Loucy (cell line): ENCODE measurements around the gene FXYD2.

Experiments used
- EZH2phosphoT487 ChIP-seq: fragments of 200-600 bp; IDR thresholded peaks from 2 replicates; pipeline ENCODE4 v1.6.1; 2018; ENCODE audit warnings: antibody characterized with exemption, mild to moderate bottlenecking, moderate library complexity, borderline replicate concordance
- TF ChIP-seq, protein P1 (sequence below): fragments of 200-600 bp; sonication (generic); conservative IDR thresholded peaks from 2 replicates; pipeline ENCODE4 v1.5.1; 2014; ENCODE audit warnings: mild to moderate bottlenecking, antibody characterized with exemption, low read length

DNA sequence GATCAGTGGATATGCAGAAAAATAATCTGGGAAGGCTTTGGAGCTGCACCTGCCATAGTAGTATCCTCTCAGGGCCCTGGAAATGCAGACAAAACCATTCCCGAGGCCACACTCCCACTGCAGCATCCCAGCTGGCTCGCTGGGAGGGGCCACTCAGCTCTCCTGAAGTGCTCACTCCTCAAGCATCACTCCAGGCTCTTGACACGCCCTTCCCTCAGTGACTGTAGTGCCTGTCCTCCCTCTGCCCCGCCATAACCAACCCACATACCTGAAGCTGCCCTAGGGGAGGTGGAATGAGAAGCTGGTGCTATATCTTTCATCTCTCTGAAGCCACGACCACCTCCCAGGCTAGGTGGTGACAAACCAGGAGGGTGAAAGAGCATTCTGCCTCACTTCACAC is 32.3 kb downstream of the FXYD2 start:
- TF ChIP-seq, protein P1, sequence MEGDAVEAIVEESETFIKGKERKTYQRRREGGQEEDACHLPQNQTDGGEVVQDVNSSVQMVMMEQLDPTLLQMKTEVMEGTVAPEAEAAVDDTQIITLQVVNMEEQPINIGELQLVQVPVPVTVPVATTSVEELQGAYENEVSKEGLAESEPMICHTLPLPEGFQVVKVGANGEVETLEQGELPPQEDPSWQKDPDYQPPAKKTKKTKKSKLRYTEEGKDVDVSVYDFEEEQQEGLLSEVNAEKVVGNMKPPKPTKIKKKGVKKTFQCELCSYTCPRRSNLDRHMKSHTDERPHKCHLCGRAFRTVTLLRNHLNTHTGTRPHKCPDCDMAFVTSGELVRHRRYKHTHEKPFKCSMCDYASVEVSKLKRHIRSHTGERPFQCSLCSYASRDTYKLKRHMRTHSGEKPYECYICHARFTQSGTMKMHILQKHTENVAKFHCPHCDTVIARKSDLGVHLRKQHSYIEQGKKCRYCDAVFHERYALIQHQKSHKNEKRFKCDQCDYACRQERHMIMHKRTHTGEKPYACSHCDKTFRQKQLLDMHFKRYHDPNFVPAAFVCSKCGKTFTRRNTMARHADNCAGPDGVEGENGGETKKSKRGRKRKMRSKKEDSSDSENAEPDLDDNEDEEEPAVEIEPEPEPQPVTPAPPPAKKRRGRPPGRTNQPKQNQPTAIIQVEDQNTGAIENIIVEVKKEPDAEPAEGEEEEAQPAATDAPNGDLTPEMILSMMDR = no peak
- no peak for TF ChIP-seq EZH2phosphoT487
